ENCODE measurements around the gene PANK4. TPM values are rescaled to one million over a fixed set of nuclear protein-coding genes. Genes with fewer than 3 reads are reported as not detected.

Gene PANK4
- total RNA-seq, 1 experiment from 2014 or later, result 22.1 TPM

GRCh38 chr1:2503554-2504224, 22.7 kb downstream of the PANK4 start:
- Mint-ChIP-seq H3K9me3 (ENCODE audit: unreplicated experiment) (no peaks in the 10 kb centered on the region), H3K36me3 (ENCODE audit: insufficient read depth, unreplicated experiment) (peaks cover 23% of the 10 kb centered on the region), H3K27ac (ENCODE audit: low read depth, unreplicated experiment) (no peak overlapping the region), H3K27me3 (ENCODE audit: insufficient read depth, unreplicated experiment) (no peaks in the 10 kb centered on the region), H3K4me1 (ENCODE audit: insufficient read depth, unreplicated experiment) (peaks cover 8% of the 10 kb centered on the region), H3K4me3 (ENCODE audit: unreplicated experiment) (no peak overlapping the region)
- BruUV-seq (replicated peaks), result no TSS peak
- TF ChIP-seq CTCF (IDR thresholded peaks at IDR 0.05; ENCODE audit: unreplicated experiment), result no peak
- no peak for DNase-seq (ENCODE audit: unreplicated experiment)
- ChIA-PET CTCF (no interaction called here), POLR2A (no interaction called here)
- intact Hi-C loops (cut with micrococcal nuclease), result no loop called here

- no peak overlapping the region for H3K4me3 Mint-ChIP-seq (ENCODE audit: unreplicated experiment)
- POLR2A ChIA-PET, result interaction anchor here (0.7 kb wide), 1 partner anchor 13 kb away, joined by 4 read pairs; no protein-coding TSS in a partner anchor
- no peaks in the 10 kb centered on the region for H3K27me3 Mint-ChIP-seq (ENCODE audit: insufficient read depth, unreplicated experiment)
- intact Hi-C loops (cut with micrococcal nuclease), result no loop called here
- no peak for DNase-seq (ENCODE audit: unreplicated experiment)
- BruUV-seq (replicated peaks), result no TSS peak
- H3K36me3 Mint-ChIP-seq (ENCODE audit: insufficient read depth, unreplicated experiment), result peaks cover 17% of the 10 kb centered on the region
- CTCF ChIA-PET, result no interaction called here
- peaks cover 8% of the 10 kb centered on the region for H3K4me1 Mint-ChIP-seq (ENCODE audit: insufficient read depth, unreplicated experiment)
- TF ChIP-seq CTCF (IDR thresholded peaks at IDR 0.05; ENCODE audit: unreplicated experiment), result no peak
- H3K9me3 Mint-ChIP-seq (ENCODE audit: unreplicated experiment), result no peaks in the 10 kb centered on the region
- H3K27ac Mint-ChIP-seq (ENCODE audit: low read depth, unreplicated experiment), result no peak overlapping the region
Observed at GRCh38 chr1:2502661-2503553, 23.5 kb downstream of the PANK4 start.

- POLR2A ChIA-PET, result no interaction called here
- Mint-ChIP-seq H3K27me3 (ENCODE audit: insufficient read depth, unreplicated experiment) (no peaks in the 10 kb centered on the region), H3K4me1 (ENCODE audit: insufficient read depth, unreplicated experiment) (peaks cover 8% of the 10 kb centered on the region), H3K4me3 (ENCODE audit: unreplicated experiment) (no peak overlapping the region), H3K36me3 (ENCODE audit: insufficient read depth, unreplicated experiment) (peaks cover 17% of the 10 kb centered on the region), H3K9me3 (ENCODE audit: unreplicated experiment) (no peaks in the 10 kb centered on the region), H3K27ac (ENCODE audit: low read depth, unreplicated experiment) (no peak overlapping the region)
- DNase-seq (ENCODE audit: unreplicated experiment), result no peak
- intact Hi-C loops (cut with micrococcal nuclease), result no loop called here
- BruUV-seq (replicated peaks), result no TSS peak
- no peak for TF ChIP-seq CTCF (IDR thresholded peaks at IDR 0.05; ENCODE audit: unreplicated experiment)
- CTCF ChIA-PET, result no interaction called here
Observed at GRCh38 chr1:2502210-2502609, 24.2 kb downstream of the PANK4 start.

- no peaks in the 10 kb centered on the region for H3K9me3 Mint-ChIP-seq (ENCODE audit: unreplicated experiment)
- CTCF ChIA-PET, result no interaction called here
- peaks cover 8% of the 10 kb centered on the region for H3K4me1 Mint-ChIP-seq (ENCODE audit: insufficient read depth, unreplicated experiment)
- no peak overlapping the region for H3K4me3 Mint-ChIP-seq (ENCODE audit: unreplicated experiment)
- intact Hi-C loops (cut with micrococcal nuclease), result no loop called here
- no TSS peak for BruUV-seq (replicated peaks)
- no peaks in the 10 kb centered on the region for H3K27me3 Mint-ChIP-seq (ENCODE audit: insufficient read depth, unreplicated experiment)
- POLR2A ChIA-PET, result no interaction called here
- no peak for TF ChIP-seq CTCF (IDR thresholded peaks at IDR 0.05; ENCODE audit: unreplicated experiment)
- no peak for DNase-seq (ENCODE audit: unreplicated experiment)
- peaks cover 17% of the 10 kb centered on the region for H3K36me3 Mint-ChIP-seq (ENCODE audit: insufficient read depth, unreplicated experiment)
- no peak overlapping the region for H3K27ac Mint-ChIP-seq (ENCODE audit: low read depth, unreplicated experiment)
Observed at GRCh38 chr1:2501820-2502119, 24.6 kb downstream of the PANK4 start.
